K562 (cell line): ENCODE results near the gene NRAP. TPM values are rescaled to one million over a fixed set of nuclear protein-coding genes. Genes with fewer than 3 reads are reported as not detected.

Experiments used
- ATAC-seq: fragments of 200-7000 bp; cut with Tn5 transposase; 3 replicates; pipeline ENCODE4 v1.9.1; 2020; ENCODE audit warnings: moderate library complexity
- BruUV-seq: library from RNA; stranded (reverse); fragments of 400-500 nt; replicated peaks from 2 replicates; lab custom pipeline; 2021; lab: Mats Ljungman, UMichigan
- CTCF ChIA-PET: fragments of 300-600 bp; formaldehyde crosslinking; extraction: SDS; loops from one replicate; lab custom pipeline; 2021; ENCODE audit warnings: low intra/inter-chr PET ratio; lab: Yijun Ruan, JAX
- POLR2A ChIA-PET: fragments of 300-600, 350-650 bp; sonication (Branson Sonifier 250); formaldehyde crosslinking; extraction: SDS; loops from one replicate; lab custom pipeline; 2021; ENCODE audit warnings: antibody characterized with exemption, inconsistent platforms; lab: Yijun Ruan, JAX
- DNase-seq, 4 experiments: peaks; one replicate each; pipeline versions ENCODE4 v3.0.0 to v3.0.0-alpha.2; 2011 to 2018; ENCODE audit warnings: low spot score in 3 of 4, mixed read lengths in 3 of 4; ENCODE audit errors: extremely low read depth in 1 of 4
- FAIRE-seq: peaks from 2 replicates; lab custom pipeline; 2011; peaks lifted over from hg19 to GRCh38; lab: Jason Lieb, UNC
- H2AFZ ChIP-seq: 2 replicates; pipeline ENCODE4 v1.6.0; 2011; ENCODE audit warnings: low read depth, low read length, control low read depth, inconsistent platforms
- H3K27ac ChIP-seq: fragments of 200-600 bp; 3 replicates; pipeline ENCODE4 v1.8.0; 2011; ENCODE audit warnings: low read depth, mild to moderate bottlenecking, control low read depth, inconsistent platforms, low read length, moderate library complexity, mixed read lengths; ENCODE audit errors: extremely low read depth
- H3K27me3 ChIP-seq, 2 experiments: fragments of 300-600 bp in 1 of 2; 2 replicates in 1 of 2; 3 replicates in 1 of 2; pipeline versions ENCODE4 v1.6.0 to v1.8.0; 2011; ENCODE audit warnings: inconsistent platforms in 2 of 2, low read length in 2 of 2, mild to moderate bottlenecking in 1 of 2, mixed read lengths in 1 of 2, moderate library complexity in 1 of 2; ENCODE audit not compliant: control insufficient read depth in 2 of 2, insufficient read depth in 2 of 2
- H3K36me3 ChIP-seq: fragments of 300-600 bp; 3 replicates; pipeline ENCODE4 v1.8.0; 2011; ENCODE audit warnings: mild to moderate bottlenecking, low read length, inconsistent platforms; ENCODE audit not compliant: control insufficient read depth, insufficient read depth
- H3K4me1 ChIP-seq, 2 experiments: fragments of 200-600 bp in 1 of 2; replicated peaks in 1 of 2; 2 replicates in 1 of 2; 3 replicates in 1 of 2; pipeline versions ENCODE4 v1.5.1 to v1.8.0; 2011; ENCODE audit warnings: inconsistent platforms in 2 of 2, low read length in 2 of 2, mild to moderate bottlenecking in 1 of 2, mixed read lengths in 1 of 2, moderate library complexity in 1 of 2; ENCODE audit not compliant: control insufficient read depth in 2 of 2, insufficient read depth in 2 of 2
- H3K4me2 ChIP-seq: 2 replicates; pipeline ENCODE4 v1.6.1; 2011; ENCODE audit warnings: low read length, control low read depth, inconsistent platforms, mixed read lengths; ENCODE audit not compliant: insufficient read depth
- H3K4me3 ChIP-seq: fragments of 200-600 bp; sonication (generic), shearing (Covaris generic); 2 replicates; pipeline ENCODE4 v1.5.1; 2016; ENCODE audit warnings: control low read depth, inconsistent platforms
- H3K79me2 ChIP-seq: fragments of 200-600 bp; 3 replicates; pipeline ENCODE4 v1.8.0; 2011; ENCODE audit warnings: low read length, inconsistent platforms; ENCODE audit not compliant: control insufficient read depth, insufficient read depth
- H3K9ac ChIP-seq, 2 experiments: 2 replicates each; pipeline versions ENCODE4 v1.6.0 to v1.6.1; 2011; ENCODE audit warnings: low read depth in 2 of 2, low read length in 2 of 2, control low read depth in 1 of 2, inconsistent platforms in 1 of 2, mild to moderate bottlenecking in 1 of 2, mixed read lengths in 1 of 2; ENCODE audit not compliant: insufficient read depth in 1 of 2
- H3K9me1 ChIP-seq: one replicate; pipeline ENCODE4 v1.6.0; 2011; ENCODE audit warnings: inconsistent platforms, mild to moderate bottlenecking, low read length, moderate library complexity; ENCODE audit not compliant: control insufficient read depth, insufficient read depth
- H3K9me3 ChIP-seq: replicated peaks from 2 replicates; pipeline ENCODE4 v1.5.1; 2011; ENCODE audit warnings: low read depth, low read length, inconsistent platforms; ENCODE audit not compliant: control insufficient read depth, insufficient read depth
- H4K20me1 ChIP-seq: replicated peaks from 2 replicates; pipeline ENCODE4 v1.6.1; 2011; ENCODE audit warnings: low read length, inconsistent platforms, mixed read lengths; ENCODE audit not compliant: control insufficient read depth, insufficient read depth
- ATF7 ChIP-seq: fragments of 450-650 bp; IDR thresholded peaks from 2 replicates; pipeline ENCODE4 v1.7.1; 2014; ENCODE audit warnings: mild to moderate bottlenecking, moderate library complexity
- CBFB ChIP-seq: sonication (generic); formaldehyde crosslinking; IDR thresholded peaks from 2 replicates; pipeline ENCODE4 v1.4.0; 2020; ENCODE audit warnings: mild to moderate bottlenecking, missing genetic modification reagents
- CSDE1 ChIP-seq, 2 experiments: fragments of 450-650 bp; IDR thresholded peaks; 2 replicates each; pipeline ENCODE4 v1.6.1; 2016; ENCODE audit warnings: mild to moderate bottlenecking in 1 of 2
- EP300 ChIP-seq: IDR thresholded peaks from 2 replicates; pipeline ENCODE4 v1.6.1; 2012; ENCODE audit warnings: low read length, improper control_type of control experiment
- GATAD2B ChIP-seq: fragments of 450-650 bp; IDR thresholded peaks from 2 replicates; pipeline ENCODE4 v1.6.1; 2017; ENCODE audit warnings: mild to moderate bottlenecking, borderline replicate concordance
- JUNB ChIP-seq: fragments of 450-650 bp; formaldehyde crosslinking; conservative IDR thresholded peaks from 2 replicates; pipeline ENCODE4 v1.4.0; 2020; ENCODE audit warnings: mild to moderate bottlenecking
- SRSF3 ChIP-seq: fragments of 200-400 bp; formaldehyde crosslinking; IDR thresholded peaks from 2 replicates; pipeline ENCODE4 v1.6.1; 2016; ENCODE audit warnings: mild to moderate bottlenecking, low read length, moderate library complexity; ENCODE audit not compliant: insufficient read depth
- ZBED1 ChIP-seq: IDR thresholded peaks from 2 replicates; pipeline ENCODE4 v1.6.1; 2014
- ZNF134 ChIP-seq: fragments of 250-450 bp; sonication (Bioruptor Pico); conservative IDR thresholded peaks from 2 replicates; pipeline ENCODE4 v1.4.0; 2020
- ZNF174 ChIP-seq: fragments of 250-450 bp; sonication (Bioruptor Pico); IDR thresholded peaks from 2 replicates; pipeline ENCODE4 v1.4.0; 2020; ENCODE audit warnings: mild to moderate bottlenecking
- ZNF431 ChIP-seq: sonication (generic); formaldehyde crosslinking; IDR thresholded peaks from 2 replicates; pipeline ENCODE4 v1.8.0; 2022; ENCODE audit warnings: mild to moderate bottlenecking, missing genetic modification reagents
- ZNF668 ChIP-seq: fragments of 250-450 bp; sonication (Bioruptor Pico); IDR thresholded peaks from 2 replicates; pipeline ENCODE4 v1.8.0; 2022; ENCODE audit warnings: mild to moderate bottlenecking, inconsistent platforms
- ZNF830 ChIP-seq: fragments of 250-450 bp; sonication (Bioruptor Pico); IDR thresholded peaks from 2 replicates; pipeline ENCODE4 v1.5.0; 2021; ENCODE audit warnings: mild to moderate bottlenecking
- WGBS: fragments of 100-300 bp; shearing (Covaris generic); methylation state at CpG from one replicate; pipeline ENCODE4 v1.1.6; 2016; ENCODE audit warnings: low coverage, mixed read lengths; ENCODE audit not compliant: insufficient coverage; ENCODE audit errors: missing lambda C conversion rate; 5-methylcytosine and 5-hydroxymethylcytosine counted together
- in situ Hi-C: fragments of 300-500 bp; cut with MboI; formaldehyde crosslinking; loops from 4 replicates; pipeline ENCODE4 v1.15.0; 2018; ENCODE audit warnings: inconsistent platforms, mixed read lengths
- intact Hi-C: fragments of 100-400 bp; cut with micrococcal nuclease; formaldehyde crosslinking; loops from 2 replicates; pipeline ENCODE4 v1.14.2; 2022
- polyA plus RNA-seq, 8 experiments: library from polyadenylated mRNA; depleted of rRNA in 4 of 8; stranded (reverse) in 5 of 8; unstranded in 3 of 8; fragments of >200 nt; fragmentation: Nextera tagmentation in 2 of 8; fragmentation: Illumina TruSeq in 1 of 8; extraction: Ambion mirVana in 2 of 8; extraction: Trizol in 1 of 8; gene quantifications; 2 replicates each; pipeline versions ENCODE4 v1.2.1 to v1.2.3, GENCODE V29; 2011 to 2014; ENCODE audit warnings: inconsistent platforms in 1 of 8, missing spikeins in 1 of 8
- total RNA-seq, 7 experiments: library from RNA; depleted of rRNA in 6 of 7; stranded (reverse); fragments of >200 nt in 6 of 7; fragmentation: Illumina TruSeq in 2 of 7; extraction: Trizol in 2 of 7; gene quantifications; 2 replicates each; pipeline versions ENCODE4 v1.2.1 to v1.2.3, GENCODE V29; 2011 to 2021; ENCODE audit warnings: low replicate concordance in 1 of 7
- TF ChIP-seq, protein P1 (sequence below): fragments of 450-650 bp; conservative IDR thresholded peaks from 2 replicates; pipeline ENCODE4 v1.6.1; 2016; ENCODE audit warnings: missing genetic modification characterization, low read depth, mild to moderate bottlenecking, missing compliant biosample characterization, moderate library complexity
- TF ChIP-seq, protein P2 (sequence below): fragments of 450-650 bp; IDR thresholded peaks from 2 replicates; pipeline ENCODE4 v1.6.1; 2016; ENCODE audit warnings: antibody characterized with exemption
- TF ChIP-seq, protein P3 (sequence below): fragments of 250-450 bp; sonication (Bioruptor Pico); IDR thresholded peaks from 2 replicates; pipeline ENCODE4 v1.4.0; 2020

Gene NRAP
- total and polyA plus RNA-seq, 9 of the 15 experiments (the other 6 are each of a cell fraction or from before 2014, with no cell fraction given), result not detected

DNA sequence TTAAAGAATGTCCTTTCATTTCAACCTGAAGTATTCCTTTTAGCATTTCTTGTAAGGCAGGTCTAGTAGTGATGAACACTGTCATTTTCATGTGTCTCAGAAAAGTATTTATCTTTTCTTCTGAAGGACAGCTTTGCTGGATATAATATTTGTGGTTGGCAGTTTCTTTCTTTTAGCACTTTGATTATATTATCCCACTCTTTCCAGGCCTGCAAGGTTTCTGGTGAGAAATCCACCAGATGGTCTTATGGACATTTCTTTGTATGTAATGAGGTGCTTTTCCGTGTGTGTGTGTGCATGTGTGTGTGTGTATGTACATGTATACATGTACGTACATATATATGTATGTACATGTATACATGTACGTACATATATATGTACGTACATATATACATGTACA, 23.2 kb upstream of the NRAP start:
- Histone ChIP-seq H4K20me1 (no peaks in the 10 kb centered on the region), H3K4me3 (no peak overlapping the region), H3K27me3 (no peaks in the 10 kb centered on the region), H3K4me2 (no peak overlapping the region), H3K9ac (no peak overlapping the region), H3K36me3 (no peaks in the 10 kb centered on the region), H3K27ac (no peak overlapping the region), H3K9me1 (no peaks in the 10 kb centered on the region), H2AFZ (no peak overlapping the region), H3K79me2 (no peaks in the 10 kb centered on the region), H3K4me1 (no peaks in the 10 kb centered on the region), H3K9me3 (no peaks in the 10 kb centered on the region)
- in situ Hi-C loops, result no loop called here
- WGBS, result 0% methylated on average over 4 of the region's 4 CpGs
- ChIA-PET CTCF (no interaction called here), POLR2A (no interaction called here)
- no TSS peak for BruUV-seq
- DNase-seq, result no peak
- ATAC-seq, result no peak
- TF ChIP-seq ZNF174 (no peak), ZNF830 (CRISPR knock-in tag) (no peak), ZNF134 (CRISPR knock-in tag) (no peak), CBFB (no peak), ZNF431 (CRISPR knock-in tag) (no peak), CSDE1 (IDR thresholded peaks at IDR 0.05) (no peak), EP300 (no peak), GATAD2B (no peak), SRSF3 (no peak), ATF7 (no peak), ZBED1 (no peak), JUNB (CRISPR knock-in tag) (no peak), ZNF668 (CRISPR knock-in tag) (no peak)
- TF ChIP-seq, protein P1, sequence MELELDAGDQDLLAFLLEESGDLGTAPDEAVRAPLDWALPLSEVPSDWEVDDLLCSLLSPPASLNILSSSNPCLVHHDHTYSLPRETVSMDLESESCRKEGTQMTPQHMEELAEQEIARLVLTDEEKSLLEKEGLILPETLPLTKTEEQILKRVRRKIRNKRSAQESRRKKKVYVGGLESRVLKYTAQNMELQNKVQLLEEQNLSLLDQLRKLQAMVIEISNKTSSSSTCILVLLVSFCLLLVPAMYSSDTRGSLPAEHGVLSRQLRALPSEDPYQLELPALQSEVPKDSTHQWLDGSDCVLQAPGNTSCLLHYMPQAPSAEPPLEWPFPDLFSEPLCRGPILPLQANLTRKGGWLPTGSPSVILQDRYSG, result no peak
- TF ChIP-seq, protein P2, sequence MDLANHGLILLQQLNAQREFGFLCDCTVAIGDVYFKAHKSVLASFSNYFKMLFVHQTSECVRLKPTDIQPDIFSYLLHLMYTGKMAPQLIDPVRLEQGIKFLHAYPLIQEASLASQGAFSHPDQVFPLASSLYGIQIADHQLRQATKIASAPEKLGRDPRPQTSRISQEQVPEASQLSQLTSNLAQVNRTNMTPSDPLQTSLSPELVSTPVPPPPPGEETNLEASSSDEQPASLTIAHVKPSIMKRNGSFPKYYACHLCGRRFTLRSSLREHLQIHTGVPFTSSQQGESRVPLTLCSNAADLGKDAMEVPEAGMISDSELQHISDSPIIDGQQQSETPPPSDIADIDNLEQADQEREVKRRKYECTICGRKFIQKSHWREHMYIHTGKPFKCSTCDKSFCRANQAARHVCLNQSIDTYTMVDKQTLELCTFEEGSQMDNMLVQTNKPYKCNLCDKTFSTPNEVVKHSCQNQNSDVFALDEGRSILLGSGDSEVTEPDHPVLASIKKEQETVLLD, result no peak
- TF ChIP-seq, protein P3, sequence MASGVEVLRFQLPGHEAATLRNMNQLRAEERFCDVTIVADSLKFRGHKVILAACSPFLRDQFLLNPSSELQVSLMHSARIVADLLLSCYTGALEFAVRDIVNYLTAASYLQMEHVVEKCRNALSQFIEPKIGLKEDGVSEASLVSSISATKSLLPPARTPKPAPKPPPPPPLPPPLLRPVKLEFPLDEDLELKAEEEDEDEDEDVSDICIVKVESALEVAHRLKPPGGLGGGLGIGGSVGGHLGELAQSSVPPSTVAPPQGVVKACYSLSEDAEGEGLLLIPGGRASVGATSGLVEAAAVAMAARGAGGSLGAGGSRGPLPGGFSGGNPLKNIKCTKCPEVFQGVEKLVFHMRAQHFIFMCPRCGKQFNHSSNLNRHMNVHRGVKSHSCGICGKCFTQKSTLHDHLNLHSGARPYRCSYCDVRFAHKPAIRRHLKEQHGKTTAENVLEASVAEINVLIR (CRISPR knock-in tag), result no peak
- FAIRE-seq, result no peak
- intact Hi-C loops, result no loop called here
